Adrenal gland (tissue), 12 donors: Measurements from ENCODE around the gene RING1. TPM values are rescaled to one million over a fixed set of nuclear protein-coding genes. Genes with fewer than 3 reads are reported as not detected.

ENCODE experiments used
- DNase-seq, 7 donors: peaks; one replicate each; pipeline ENCODE4 v3.0.0-alpha.2; 2019 to 2020
- H3K27ac ChIP-seq, 5 donors: fragments of 200-600 bp; sonication (generic) in 4 of 5; 1 replicate in 3 of 5; 2 replicates in 2 of 5; pipeline versions ENCODE4 v1.5.1 to v1.8.0; 2016 to 2020; ENCODE audit warnings: mild to moderate bottlenecking in 1 of 5
- H3K27me3 ChIP-seq: fragments of 200-600 bp; 2 replicates; pipeline ENCODE4 v1.8.0; 2021
- H3K36me3 ChIP-seq, 2 donors: fragments of 200-600 bp; replicated peaks in 1 of 2; 1 replicate in 1 of 2; 2 replicates in 1 of 2; pipeline versions ENCODE4 v1.5.1 to v1.8.0; 2018 to 2022
- H3K4me1 ChIP-seq, 2 donors: fragments of 200-600 bp; replicated peaks in 1 of 2; 1 replicate in 1 of 2; 2 replicates in 1 of 2; pipeline versions ENCODE4 v1.5.1 to v1.8.0; 2018 to 2021
- H3K4me3 ChIP-seq, 4 donors: fragments of 200-600 bp; sonication (generic) in 3 of 4; one replicate each; pipeline ENCODE4 v1.5.1; 2016 to 2018
- H3K9me3 ChIP-seq, 3 donors: fragments of 200-600 bp; sonication (generic) in 1 of 3; replicated peaks in 1 of 3; 1 replicate in 2 of 3; 2 replicates in 1 of 3; pipeline versions ENCODE4 v1.5.1 to v1.8.0; 2016 to 2021
- CTCF ChIP-seq, 6 experiments: fragments of 450-650 bp in 4 of 6; fragments of 200-600 bp in 2 of 6; sonication (generic) in 1 of 6; IDR thresholded peaks; 1 replicate in 5 of 6; 2 replicates in 1 of 6; pipeline versions ENCODE4 v1.5.1 to v1.8.0; 2016 to 2021; ENCODE audit warnings: antibody characterized with exemption in 6 of 6, mild to moderate bottlenecking in 2 of 6, moderate library complexity in 1 of 6
- POLR2A ChIP-seq, 2 donors: fragments of 450-650 bp; IDR thresholded peaks; one replicate each; pipeline ENCODE4 v1.6.1; 2017; ENCODE audit warnings: antibody characterized with exemption in 2 of 2, mild to moderate bottlenecking in 2 of 2, moderate library complexity in 1 of 2
- WGBS, 4 donors: extraction: QIAGEN DNeasy Blood & Tissue Kit in 2 of 4; methylation state at CpG; one replicate each; pipeline versions ENCODE4 v1.1.5 to v1.1.7; 2013 to 2017; 5-methylcytosine and 5-hydroxymethylcytosine counted together
- intact Hi-C, 2 donors: fragments of 100-400 bp; cut with DNase I; formaldehyde crosslinking; loops; one replicate each; pipeline versions ENCODE4 v1.14.1 to v1.15.0; 2022 to 2023
- polyA plus RNA-seq, 3 donors: library from polyadenylated mRNA; stranded (reverse); fragments of 200-250 nt in 2 of 3; fragments of 350-450 nt in 1 of 3; fragmentation: Illumina TruSeq in 1 of 3; extraction: RNeasy Lipid Tissue Mini Kit (QIAGEN cat#74804) in 1 of 3; gene quantifications; one replicate each; pipeline ENCODE4 v1.2.3, GENCODE V29; 2013 to 2014
- total RNA-seq, 9 donors: library from RNA; depleted of rRNA in 4 of 9; stranded (reverse); fragments of >200 nt in 4 of 9; fragments of 120-200 nt in 1 of 9; fragmentation: NEBNext Ultra II Directional in 1 of 9; extraction: Animal tissue kit (Norgen Biotek cat#: 25700) in 1 of 9; gene quantifications; one replicate each; pipeline versions ENCODE4 v1.1.0 to v1.2.4, GENCODE V29; 2013 to 2023
- donor health status: healthy with polysubstance abuse.
- donor health status: Bipolar disorder and iron deficiency.
- donor health status: DM: yes; HTN: yes; CAD: no.
- donor health status: DM: no; HTN: no; CAD: no.
- donor health status: DM: no; HTN: no; CAD: no.
- donor health status: DM: yes; HTN: yes; CAD: no.

Gene RING1
- total and polyA plus RNA-seq, 12 donors, result 8.5 to 107 (median 32.4) TPM

GRCh38 chr6:33248932-33249731 is 40.8 kb downstream of the RING1 start:
- H3K27ac ChIP-seq, result peak overlapping the region; percentile 87 to 96 (median 93)
- H3K27me3 ChIP-seq, result no peaks in the 10 kb centered on the region
- peak; percentile 96 to 100 (median 99) for DNase-seq
- no peaks in the 10 kb centered on the region for H3K9me3 ChIP-seq
- TF ChIP-seq CTCF (IDR thresholded peaks at IDR 0.05), result peak in 4 of 6 experiments; percentile 0 to 14 (median 10)
- TF ChIP-seq POLR2A (IDR thresholded peaks at IDR 0.05), result peak; percentile 76 to 98
- H3K4me1 ChIP-seq, result peaks cover 20 to 23% of the 10 kb centered on the region in 2 donors
- WGBS, 4 donors, result 0 to 1% (median 0%) methylated on average over 16 to 58 of the region's 58 CpGs
- intact Hi-C loops, result loop anchor here (5.0 to 10.0 kb wide), 5 partner anchors 37 to 234 kb away; partner anchors contain the start of gene RING1 (in 1 of the 2)
- H3K36me3 ChIP-seq, result no peaks in the 10 kb centered on the region
- peak overlapping the region in 3 of 4 donors; percentile 37 to 63 (median 40) for H3K4me3 ChIP-seq

- Histone ChIP-seq H3K36me3 (no peaks in the 10 kb centered on the region), H3K27ac (peak overlapping the region; percentile 83 to 96 (median 89)), H3K4me1 (peaks cover 20 to 23% of the 10 kb centered on the region in 2 donors), H3K9me3 (no peaks in the 10 kb centered on the region), H3K4me3 (peak overlapping the region in 3 of 4 donors; percentile 37 to 63 (median 40)), H3K27me3 (no peaks in the 10 kb centered on the region)
- DNase-seq, result peak in 6 of 7 donors; percentile 46 to 72 (median 51)
- TF ChIP-seq CTCF (IDR thresholded peaks at IDR 0.05) (no peak), POLR2A (IDR thresholded peaks at IDR 0.05) (no peak)
- 7 to 24% (median 10%) methylated on average over 7 to 15 of the region's 15 CpGs for WGBS, 4 donors
- intact Hi-C loops, result loop anchor here (5.0 to 10.0 kb wide), 5 partner anchors 38 to 235 kb away; partner anchors contain the start of gene RING1 (in 1 of the 2)
These were observed 41.7 kb downstream of the RING1 start for GRCh38 chr6:33249732-33250630.

- Histone ChIP-seq H3K36me3 (no peaks in the 10 kb centered on the region), H3K27me3 (no peaks in the 10 kb centered on the region), H3K4me1 (peaks cover 20 to 23% of the 10 kb centered on the region in 2 donors), H3K4me3 (no peak overlapping the region), H3K27ac (peak overlapping the region; percentile 83 to 96 (median 89)), H3K9me3 (no peaks in the 10 kb centered on the region)
- no peak for TF ChIP-seq POLR2A (IDR thresholded peaks at IDR 0.05)
- intact Hi-C loops, result no loop called here
- WGBS, 4 donors, result 92 to 98% (median 95%) methylated on average over 13 of the region's 13 CpGs
- peak in 1 of 7 donors; percentile 22 for DNase-seq
These were observed 42.4 kb downstream of the RING1 start for GRCh38 chr6:33250731-33251130.

GRCh38 chr6:33251395-33252012 is 43.2 kb downstream of the RING1 start:
- Histone ChIP-seq H3K27ac (no peak overlapping the region), H3K27me3 (no peaks in the 10 kb centered on the region), H3K9me3 (no peaks in the 10 kb centered on the region), H3K36me3 (no peaks in the 10 kb centered on the region), H3K4me3 (no peak overlapping the region), H3K4me1 (peaks cover 20 to 23% of the 10 kb centered on the region in 2 donors)
- intact Hi-C loops, result no loop called here
- TF ChIP-seq CTCF (IDR thresholded peaks at IDR 0.05) (no peak), POLR2A (IDR thresholded peaks at IDR 0.05) (no peak)
- DNase-seq, result peak in 1 of 7 donors; percentile 8
- WGBS, 4 donors, result 80 to 88% (median 86%) methylated on average over 6 of the region's 6 CpGs
